OCI-LY1 (cell line): ENCODE results near the gene CANT1.

Experiments
- H2AFZ ChIP-seq: fragments of 200-600 bp; sonication (generic), shearing (Covaris generic); 2 replicates; pipeline ENCODE4 v1.6.0; 2014; ENCODE audit warnings: antibody characterized with exemption, mild to moderate bottlenecking, low read length
- H3F3A ChIP-seq: fragments of 200-600 bp; sonication (generic), shearing (Covaris generic); 2 replicates; pipeline ENCODE4 v1.6.0; 2014; ENCODE audit warnings: mild to moderate bottlenecking, antibody characterized with exemption, low read length, moderate library complexity; ENCODE audit not compliant: insufficient read depth
- H3K27ac ChIP-seq: fragments of 200-600 bp; sonication (generic); 2 replicates; pipeline ENCODE4 v1.5.1; 2014; ENCODE audit warnings: low read length, mixed run types, mild to moderate bottlenecking, low read depth; ENCODE audit not compliant: poor library complexity, severe bottlenecking
- H3K27me3 ChIP-seq: fragments of 200-600 bp; sonication (generic); 2 replicates; pipeline ENCODE4 v1.6.0; 2014; ENCODE audit warnings: antibody characterized with exemption, mild to moderate bottlenecking, low read length, moderate library complexity; ENCODE audit not compliant: insufficient read depth
- H3K36me3 ChIP-seq: fragments of 200-600 bp; sonication (generic); 2 replicates; pipeline ENCODE4 v1.6.1; 2014; ENCODE audit warnings: mild to moderate bottlenecking, antibody characterized with exemption, low read length, moderate library complexity, mixed read lengths; ENCODE audit not compliant: insufficient read depth
- H3K4me1 ChIP-seq: fragments of 200-600 bp; sonication (generic); 2 replicates; pipeline ENCODE4 v1.5.1; 2014; ENCODE audit warnings: mild to moderate bottlenecking, low read length, moderate library complexity; ENCODE audit not compliant: insufficient read depth, severe bottlenecking
- H3K4me2 ChIP-seq: fragments of 200-600 bp; sonication (generic), shearing (Covaris generic); 2 replicates; pipeline ENCODE4 v1.6.1; 2014; ENCODE audit warnings: low read length
- H3K4me3 ChIP-seq: fragments of 200-600 bp; sonication (generic); 2 replicates; pipeline ENCODE4 v1.5.1; 2014; ENCODE audit warnings: low read length, low read depth, mild to moderate bottlenecking, mixed read lengths; ENCODE audit not compliant: poor library complexity, severe bottlenecking
- H3K79me2 ChIP-seq: fragments of 200-600 bp; shearing (Covaris generic); 2 replicates; pipeline ENCODE4 v1.6.1; 2016; ENCODE audit warnings: mixed run types, low read length, mixed read lengths; ENCODE audit not compliant: insufficient read depth
- H3K9ac ChIP-seq: fragments of 200-600 bp; sonication (generic), shearing (Covaris generic); 2 replicates; pipeline ENCODE4 v1.6.1; 2014; ENCODE audit warnings: mild to moderate bottlenecking, low read length, mixed read lengths
- H3K9me2 ChIP-seq: fragments of 200-600 bp; sonication (generic), shearing (Covaris generic); 2 replicates; pipeline ENCODE4 v1.6.1; 2014; ENCODE audit warnings: low read depth, mild to moderate bottlenecking, low read length, mixed read lengths
- H3K9me3 ChIP-seq: fragments of 200-600 bp; shearing (Covaris generic); 2 replicates; pipeline ENCODE4 v1.6.1; 2014; ENCODE audit warnings: low read length, mixed read lengths
- H4K20me1 ChIP-seq: fragments of 200-600 bp; sonication (generic), shearing (Covaris generic); 2 replicates; pipeline ENCODE4 v1.6.0; 2016; ENCODE audit warnings: mild to moderate bottlenecking, low read length; ENCODE audit not compliant: insufficient read depth
- EZH2 ChIP-seq: fragments of 200-600 bp; sonication (generic), shearing (Covaris generic); IDR thresholded peaks from 2 replicates; pipeline ENCODE4 v1.8.0; 2017; ENCODE audit warnings: borderline replicate concordance, mixed run types, mild to moderate bottlenecking, antibody characterized with exemption, low read length, moderate library complexity, mixed read lengths
- TF ChIP-seq, protein P1 (sequence below): fragments of 200-600 bp; sonication (generic), shearing (Covaris generic); IDR thresholded peaks from 2 replicates; pipeline ENCODE4 v1.5.1; 2017; ENCODE audit warnings: mild to moderate bottlenecking, antibody characterized with exemption, low read length, moderate library complexity, mixed read lengths

CANT1 gene

DNA sequence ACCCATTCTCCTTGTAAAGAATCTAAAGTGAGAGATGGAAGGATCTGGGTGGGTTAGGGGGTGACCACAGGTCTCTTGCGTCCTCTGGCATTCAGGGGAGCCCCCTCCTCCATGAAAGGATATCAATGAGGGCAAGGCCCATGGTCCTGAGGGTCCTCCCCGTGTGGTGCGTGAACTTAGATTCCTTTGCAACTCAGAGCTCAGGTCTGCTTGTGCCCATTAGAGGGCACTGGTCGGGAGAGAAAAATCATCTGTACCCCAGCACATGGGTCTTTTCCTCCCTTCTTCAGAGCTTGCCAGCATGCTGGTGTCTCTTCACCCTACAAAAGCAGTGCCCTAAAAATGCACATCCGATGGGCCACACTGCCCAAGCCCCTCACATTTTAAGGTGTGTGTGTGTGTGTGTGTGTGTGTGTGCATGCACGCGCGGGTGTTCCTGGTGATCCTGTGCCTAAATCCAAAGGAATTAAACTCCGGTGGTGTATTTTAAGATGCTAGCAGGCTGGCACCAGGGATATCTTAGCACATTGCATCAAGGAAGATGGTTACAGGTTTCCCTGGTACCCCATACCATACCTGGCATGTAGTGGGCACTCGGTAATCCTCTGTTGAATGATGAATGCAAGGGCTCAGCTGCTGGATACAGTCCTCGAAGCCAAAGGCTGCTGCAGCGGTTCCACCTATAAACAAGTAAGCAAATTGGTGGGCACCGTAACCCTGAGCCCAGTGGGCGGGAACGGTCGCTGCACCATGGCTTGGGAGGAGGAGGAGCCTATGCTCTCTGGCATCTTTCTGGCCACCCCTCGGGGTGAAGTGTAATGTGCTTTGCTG lies 19.1 kb upstream of the CANT1 start:
- H4K20me1 ChIP-seq: no peaks in the 10 kb centered on the region
- H3K4me2 ChIP-seq: no peak overlapping the region
- no peak overlapping the region for H2AFZ ChIP-seq
- no peak overlapping the region for H3K9ac ChIP-seq
- H3K4me3 ChIP-seq: no peak overlapping the region
- TF ChIP-seq EZH2: no peak
- TF ChIP-seq, protein P1, sequence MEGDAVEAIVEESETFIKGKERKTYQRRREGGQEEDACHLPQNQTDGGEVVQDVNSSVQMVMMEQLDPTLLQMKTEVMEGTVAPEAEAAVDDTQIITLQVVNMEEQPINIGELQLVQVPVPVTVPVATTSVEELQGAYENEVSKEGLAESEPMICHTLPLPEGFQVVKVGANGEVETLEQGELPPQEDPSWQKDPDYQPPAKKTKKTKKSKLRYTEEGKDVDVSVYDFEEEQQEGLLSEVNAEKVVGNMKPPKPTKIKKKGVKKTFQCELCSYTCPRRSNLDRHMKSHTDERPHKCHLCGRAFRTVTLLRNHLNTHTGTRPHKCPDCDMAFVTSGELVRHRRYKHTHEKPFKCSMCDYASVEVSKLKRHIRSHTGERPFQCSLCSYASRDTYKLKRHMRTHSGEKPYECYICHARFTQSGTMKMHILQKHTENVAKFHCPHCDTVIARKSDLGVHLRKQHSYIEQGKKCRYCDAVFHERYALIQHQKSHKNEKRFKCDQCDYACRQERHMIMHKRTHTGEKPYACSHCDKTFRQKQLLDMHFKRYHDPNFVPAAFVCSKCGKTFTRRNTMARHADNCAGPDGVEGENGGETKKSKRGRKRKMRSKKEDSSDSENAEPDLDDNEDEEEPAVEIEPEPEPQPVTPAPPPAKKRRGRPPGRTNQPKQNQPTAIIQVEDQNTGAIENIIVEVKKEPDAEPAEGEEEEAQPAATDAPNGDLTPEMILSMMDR: no peak
- no peaks in the 10 kb centered on the region for H3K36me3 ChIP-seq
- peaks cover 12% of the 10 kb centered on the region; the same call in 1 of the 2 replicates for H3K27me3 ChIP-seq
- H3F3A ChIP-seq: no peaks in the 10 kb centered on the region
- H3K79me2 ChIP-seq: no peaks in the 10 kb centered on the region
- H3K27ac ChIP-seq: no peak overlapping the region
- H3K9me3 ChIP-seq: no peaks in the 10 kb centered on the region
- no peaks in the 10 kb centered on the region for H3K4me1 ChIP-seq
- no peaks in the 10 kb centered on the region for H3K9me2 ChIP-seq

DNA sequence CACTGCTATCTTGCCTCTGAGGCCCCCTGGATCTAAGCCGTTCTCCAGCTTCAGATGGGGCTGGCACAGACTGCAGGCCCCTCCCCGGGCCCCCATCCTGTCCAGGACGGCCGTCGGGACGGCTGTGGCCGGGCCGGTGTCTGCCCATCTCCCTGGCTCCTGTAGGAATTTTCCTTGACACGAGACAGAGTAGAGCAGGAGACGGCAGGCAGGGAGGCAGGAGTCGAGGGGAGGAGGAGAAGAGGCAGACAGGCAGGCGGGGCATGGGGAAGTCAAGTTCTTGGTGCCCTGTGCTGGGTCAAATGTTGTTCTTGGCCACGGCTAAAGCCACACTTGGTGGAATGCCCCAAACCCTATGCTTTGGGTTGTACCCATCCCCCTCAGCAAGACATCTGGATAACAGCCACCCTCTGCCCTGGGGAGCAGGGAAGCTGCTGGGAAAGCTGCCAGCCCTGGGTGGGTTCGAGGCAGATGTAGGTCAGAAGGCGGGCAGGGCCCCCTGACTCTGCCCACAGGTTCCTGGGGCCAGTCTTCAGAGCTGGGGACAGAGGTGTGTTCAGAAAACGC lies 18.4 kb upstream of the CANT1 start:
- Histone ChIP-seq H3K27me3 (peaks cover 12% of the 10 kb centered on the region; the same call in 1 of the 2 replicates), H3K9me2 (no peaks in the 10 kb centered on the region), H3K4me1 (no peaks in the 10 kb centered on the region), H3K9me3 (no peaks in the 10 kb centered on the region), H2AFZ (no peak overlapping the region), H3K9ac (no peak overlapping the region), H3F3A (no peaks in the 10 kb centered on the region), H3K27ac (no peak overlapping the region), H3K79me2 (no peaks in the 10 kb centered on the region), H4K20me1 (no peaks in the 10 kb centered on the region), H3K36me3 (no peaks in the 10 kb centered on the region), H3K4me3 (no peak overlapping the region), H3K4me2 (no peak overlapping the region)
- TF ChIP-seq, protein P1: no peak
- no peak for TF ChIP-seq EZH2

DNA sequence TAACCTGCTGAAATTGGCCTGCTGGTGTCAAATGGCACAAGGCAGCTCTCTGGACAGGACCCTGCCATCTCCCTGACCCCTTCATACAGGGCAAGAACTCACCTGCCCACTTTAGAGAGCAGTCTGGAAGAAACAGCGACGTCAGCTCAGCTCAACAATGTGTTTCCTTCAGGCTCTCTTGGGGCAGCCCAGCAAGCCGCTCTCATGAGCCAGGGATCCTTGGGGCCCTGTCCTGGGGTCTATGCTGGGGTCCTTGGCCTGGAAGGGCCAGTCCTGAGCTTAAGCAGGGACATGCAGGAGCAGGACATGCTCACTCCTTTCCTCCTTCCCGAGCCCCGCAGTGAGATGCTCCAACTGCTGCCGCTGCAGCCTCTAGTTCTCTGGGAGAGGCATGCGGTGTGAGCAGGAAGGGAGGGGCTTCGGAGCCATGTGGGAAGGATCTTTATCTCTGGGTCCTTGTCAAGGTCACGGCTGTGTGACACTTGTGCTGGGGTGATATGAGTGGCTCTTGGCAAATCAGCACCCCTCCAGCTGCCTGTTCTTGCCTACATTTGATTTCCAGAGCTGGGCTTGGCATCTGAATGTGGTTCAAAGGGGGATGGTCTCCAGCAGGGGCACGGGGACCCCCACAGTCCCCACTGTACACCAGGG lies 17.8 kb upstream of the CANT1 start:
- Histone ChIP-seq H3K4me2 (no peak overlapping the region), H3K4me1 (no peaks in the 10 kb centered on the region), H3K9me2 (no peaks in the 10 kb centered on the region), H2AFZ (no peak overlapping the region), H3K4me3 (no peak overlapping the region), H3K36me3 (no peaks in the 10 kb centered on the region), H3K27ac (no peak overlapping the region), H4K20me1 (no peaks in the 10 kb centered on the region), H3K9me3 (no peaks in the 10 kb centered on the region), H3K27me3 (peaks cover 12% of the 10 kb centered on the region; the same call in 1 of the 2 replicates), H3K79me2 (no peaks in the 10 kb centered on the region), H3F3A (no peaks in the 10 kb centered on the region), H3K9ac (no peak overlapping the region)
- TF ChIP-seq, protein P1: no peak
- no peak for TF ChIP-seq EZH2
